Hippocampal formation (tissue), 2 donors: Measurements from ENCODE around the gene GYPC.

Experiments used
- DNase-seq, 2 donors: peaks; one replicate each; lab custom pipeline; 2025; lab: John Stamatoyannopoulos, UW

GYPC gene

GRCh38 chr2:126649101-126649500 lies 6.9 kb upstream of the GYPC start:
- no peak for DNase-seq

DNA sequence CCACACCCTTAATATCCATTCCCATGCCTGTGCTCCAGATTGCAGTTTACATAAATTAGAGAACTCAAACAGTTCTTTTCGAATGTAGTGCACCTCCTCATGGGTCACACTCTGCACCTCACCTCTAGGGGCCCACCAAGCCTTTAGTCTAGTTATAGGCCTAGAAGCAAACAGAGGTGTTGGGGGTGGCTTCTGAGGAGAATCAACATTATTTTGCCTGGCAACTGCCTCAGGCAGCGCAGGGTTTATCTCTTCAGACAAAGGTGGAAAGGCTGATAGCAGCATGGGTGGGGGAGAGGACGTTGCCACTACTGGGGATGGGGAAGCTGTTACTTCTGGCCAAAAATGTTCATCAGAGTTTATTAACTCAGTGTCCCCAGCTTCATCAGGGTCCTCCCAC lies 5.0 kb upstream of the GYPC start:
- DNase-seq, result no peak

DNA sequence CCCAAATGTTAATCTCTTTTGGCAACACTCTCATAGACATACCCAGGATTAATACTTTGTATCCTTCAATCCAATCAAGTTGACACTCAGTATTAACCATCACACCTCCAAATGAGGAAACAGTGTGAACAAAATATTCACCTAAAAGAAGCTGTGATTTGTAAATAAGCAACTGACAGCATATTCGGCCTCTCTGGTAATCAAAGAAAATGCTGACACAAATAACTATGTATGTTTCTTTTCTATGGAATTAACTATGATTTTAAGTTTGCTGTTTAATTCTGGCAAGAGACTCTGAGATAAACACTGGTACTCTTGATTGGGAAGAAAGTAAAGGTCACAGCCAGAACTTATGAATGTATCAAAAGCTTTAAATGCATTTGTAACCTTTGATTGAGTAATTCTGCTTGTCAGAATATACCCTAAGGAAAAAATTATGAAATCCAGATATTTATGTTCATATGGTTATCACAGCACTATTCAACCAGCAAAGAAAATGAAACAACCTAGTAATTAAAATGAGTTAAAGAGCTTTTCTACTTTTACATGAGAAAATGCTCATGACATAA lies 3.6 kb upstream of the GYPC start:
- DNase-seq, result no peak

GRCh38 chr2:126653109-126653508 lies 2.8 kb upstream of the GYPC start:
- no peak for DNase-seq

- no peak for DNase-seq
Measured at GRCh38 chr2:126653761-126654160, 2.2 kb upstream of the GYPC start.

DNA sequence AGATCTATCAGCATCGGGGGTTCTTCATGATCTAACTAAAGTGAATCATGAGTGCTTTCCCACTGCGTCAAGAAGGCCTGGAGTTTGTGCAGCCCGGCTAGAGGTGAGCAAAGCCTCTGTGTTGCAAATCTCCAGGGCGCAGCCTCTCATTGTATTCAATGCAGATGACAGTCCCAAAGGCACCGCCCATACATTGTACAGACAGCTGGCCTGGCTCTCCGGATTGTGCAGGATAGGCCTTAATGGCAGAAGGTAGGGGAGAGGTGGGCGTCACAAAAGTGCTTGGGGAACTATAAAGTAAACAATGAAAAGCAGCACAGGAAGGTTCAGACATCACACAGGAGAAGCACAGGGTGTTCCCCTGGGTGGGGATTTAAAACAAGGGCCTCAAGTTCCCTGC lies 907 bp upstream of the GYPC start:
- no peak for DNase-seq

- DNase-seq, result no peak
Measured at GRCh38 chr2:126656431-126657147, 631 bp downstream of the GYPC start.

DNA sequence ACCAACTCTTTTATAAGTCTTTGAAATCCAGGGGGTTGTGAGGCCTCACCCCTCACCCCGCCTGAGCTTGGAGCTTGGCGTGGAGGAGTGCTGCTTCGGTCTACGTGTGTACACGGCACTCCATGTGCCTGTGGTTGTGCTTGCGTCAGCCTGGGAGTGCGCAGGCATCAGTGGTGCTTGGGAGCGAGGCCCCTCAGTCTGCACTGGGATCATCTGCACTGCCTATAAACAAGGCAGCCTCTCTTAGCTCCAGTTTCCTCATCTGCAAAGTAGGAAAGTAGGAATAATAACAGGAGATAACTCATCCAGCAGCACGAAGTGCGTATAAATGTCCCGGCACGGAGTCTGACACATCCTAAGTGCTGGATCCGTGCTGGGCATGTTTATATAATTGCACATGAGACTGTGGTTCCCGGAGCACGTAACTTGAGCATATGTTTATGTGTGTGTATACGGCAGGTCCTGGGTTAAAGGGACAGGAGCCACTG lies 1.2 kb downstream of the GYPC start:
- peak in 1 of 2 donors; percentile 20 for DNase-seq

GRCh38 chr2:126657636-126658318 lies 1.8 kb downstream of the GYPC start:
- DNase-seq, result peak in 1 of 2 donors; percentile 33

DNA sequence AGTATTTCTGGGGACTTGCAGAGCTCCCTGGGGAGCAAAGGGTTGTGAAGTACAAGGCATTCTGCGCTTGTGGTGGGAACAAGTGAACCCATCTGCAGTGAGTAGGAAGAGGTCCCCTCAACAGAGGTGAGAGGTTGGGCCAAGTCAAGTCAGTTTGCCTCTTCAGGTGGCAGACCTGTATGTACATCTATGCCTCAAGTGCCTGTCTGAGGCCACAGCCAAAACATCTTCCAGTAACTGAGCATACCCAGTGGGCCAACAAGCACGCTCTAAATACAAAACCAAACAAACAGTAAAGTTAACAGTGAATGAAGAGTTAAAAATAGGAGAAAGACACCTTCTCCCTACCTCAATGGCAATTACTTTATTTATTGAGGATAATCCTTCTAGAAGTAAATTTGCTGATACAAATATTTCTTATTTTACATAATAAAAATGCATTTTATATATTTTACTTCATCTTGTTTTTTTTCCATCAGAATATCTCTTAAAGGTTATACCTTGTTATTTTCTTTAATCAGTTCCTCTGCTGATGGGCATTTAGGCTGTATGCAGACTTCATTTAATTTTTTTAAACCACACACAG lies 2.5 kb downstream of the GYPC start:
- DNase-seq, result no peak

DNA sequence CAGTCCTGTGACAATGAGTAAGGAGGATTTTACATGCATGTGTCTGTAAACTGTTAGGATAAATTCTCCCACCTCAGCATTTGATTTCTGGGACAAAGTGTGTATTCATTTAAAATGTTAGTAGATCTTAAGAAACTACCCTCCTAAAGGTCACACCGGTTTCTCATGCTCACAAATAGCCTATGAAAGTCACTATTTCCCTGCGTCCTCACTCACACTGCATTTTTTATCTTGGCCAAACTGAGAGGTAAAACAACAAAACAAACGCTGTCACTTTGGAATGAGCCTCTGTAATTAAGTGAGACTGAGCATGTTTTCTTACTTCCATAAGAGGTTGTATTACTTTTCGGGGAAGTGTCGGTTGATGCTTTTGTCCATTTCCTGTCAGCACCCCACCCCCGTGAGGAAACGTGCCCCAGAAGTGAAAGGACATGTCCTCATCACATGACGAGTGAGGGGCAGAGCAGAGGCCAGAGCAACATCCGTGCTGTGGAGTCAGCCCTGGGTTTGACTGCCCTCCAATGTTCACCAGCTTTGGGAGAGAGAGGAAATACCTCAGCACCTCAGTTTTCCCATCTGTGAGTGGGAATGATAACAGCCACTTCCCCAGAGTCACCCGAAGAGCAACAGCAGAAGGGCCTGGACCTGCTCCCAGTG lies 3.1 kb downstream of the GYPC start:
- DNase-seq, result no peak

DNA sequence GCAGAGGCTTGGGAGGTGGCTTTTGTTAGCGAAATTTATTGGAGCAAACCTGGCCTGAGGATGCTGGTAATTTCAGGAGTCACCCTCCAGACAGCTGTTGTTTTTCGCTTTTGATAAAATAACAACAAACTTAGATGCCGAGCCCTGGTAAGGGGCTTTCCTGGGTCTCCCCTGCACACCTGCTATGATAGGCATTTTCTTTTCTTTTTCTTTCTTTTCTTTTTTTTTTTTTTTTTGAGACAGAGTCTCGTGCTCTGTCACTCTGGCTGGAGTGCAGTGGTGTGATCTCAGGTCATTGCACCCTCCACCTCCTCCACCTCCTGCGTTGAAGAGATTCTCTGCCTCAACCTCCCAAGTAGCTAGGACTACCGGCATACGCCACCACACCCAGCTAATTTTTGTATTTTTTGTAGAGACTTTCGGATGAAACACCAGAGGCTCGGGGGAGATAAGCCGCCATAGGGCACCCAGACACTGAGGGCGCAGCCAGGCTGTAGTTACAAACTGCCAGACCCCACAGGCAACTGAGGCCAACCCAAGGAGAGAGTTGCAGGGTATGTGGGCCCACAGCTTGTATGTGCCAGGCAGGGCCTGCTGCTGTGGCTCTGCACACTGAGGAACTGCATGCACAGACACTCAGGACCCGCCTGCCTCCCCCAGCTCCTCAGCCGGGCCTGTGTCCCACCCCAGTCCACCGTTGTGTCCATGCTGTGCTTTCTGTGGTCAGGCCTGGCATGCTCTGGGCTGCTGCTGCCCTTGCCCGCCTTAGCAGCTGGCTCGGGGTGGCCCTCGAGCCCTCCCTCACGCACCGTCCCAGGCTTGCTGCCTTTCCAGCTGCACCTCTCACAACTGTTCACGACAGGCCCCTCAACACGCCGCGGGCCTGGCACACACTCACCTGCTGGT lies 3.9 kb downstream of the GYPC start:
- DNase-seq, result no peak

DNA sequence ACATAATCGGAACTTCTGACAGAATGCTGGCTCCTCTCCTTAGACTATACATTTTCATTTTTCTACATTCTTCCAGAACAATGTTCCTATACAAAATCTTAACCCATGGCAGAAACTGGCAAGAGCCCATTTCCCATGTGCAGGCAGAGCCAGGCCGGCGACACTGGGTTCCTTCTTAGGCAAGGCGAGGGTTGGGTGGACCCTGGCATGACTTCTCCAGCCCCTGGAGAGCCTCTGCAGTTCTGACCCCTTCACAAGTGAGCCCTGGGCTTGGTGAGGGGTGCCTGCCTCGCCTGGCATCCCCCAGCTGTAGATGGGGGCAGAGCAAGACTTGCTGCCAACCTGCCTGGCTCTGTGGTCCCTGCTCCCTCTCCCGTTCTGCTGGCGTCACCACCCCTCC lies 5.0 kb downstream of the GYPC start:
- DNase-seq, result no peak

- DNase-seq, result no peak
Measured at GRCh38 chr2:126661702-126662500, 5.9 kb downstream of the GYPC start.

DNA sequence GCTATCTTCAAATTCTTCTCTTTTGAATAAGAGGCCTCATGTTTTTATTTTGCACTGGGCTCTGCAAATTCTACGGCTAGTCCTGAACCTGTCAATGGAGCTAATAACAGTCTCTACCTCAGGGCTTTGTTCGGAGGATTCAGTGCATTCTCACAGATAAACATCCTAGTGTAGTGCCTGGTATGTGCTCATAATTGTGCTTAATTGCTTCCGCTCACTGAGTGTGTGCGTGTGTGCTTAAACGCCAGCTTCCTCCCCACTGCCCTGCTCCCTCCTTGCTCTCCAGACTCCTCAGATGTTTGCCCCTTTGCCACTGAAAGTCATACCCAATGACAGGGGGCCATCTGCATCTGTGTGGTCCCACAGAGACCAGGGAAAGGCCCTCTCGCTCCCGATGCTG lies 6.7 kb downstream of the GYPC start:
- no peak for DNase-seq

GRCh38 chr2:126663184-126663963 lies 7.4 kb downstream of the GYPC start:
- DNase-seq, result no peak

DNA sequence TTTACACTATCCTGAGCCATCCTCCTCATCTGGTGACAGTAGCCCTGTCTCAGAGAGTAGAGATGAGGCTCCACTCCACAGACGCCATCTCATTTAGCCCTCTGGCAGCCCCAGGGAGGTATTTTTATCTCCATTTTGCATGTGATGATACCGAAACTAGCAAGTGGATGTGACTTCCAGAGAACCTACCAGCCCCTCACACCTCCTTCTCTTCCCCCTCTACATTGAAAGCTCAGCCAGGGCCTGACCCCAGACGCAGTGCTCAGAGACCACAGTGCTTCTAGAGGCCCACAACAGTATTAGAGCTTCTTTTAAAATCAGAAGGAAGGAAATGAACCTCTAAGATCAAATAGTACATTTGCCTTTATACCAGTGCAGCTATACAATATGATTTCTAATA lies 8.3 kb downstream of the GYPC start:
- no peak for DNase-seq

- DNase-seq, result no peak
Measured at GRCh38 chr2:126664639-126665038, 8.7 kb downstream of the GYPC start.

- DNase-seq, result no peak
Measured at GRCh38 chr2:126665483-126665882, 9.5 kb downstream of the GYPC start.

GRCh38 chr2:126668254-126668653 lies 12.3 kb downstream of the GYPC start:
- DNase-seq, result no peak
